Thyroid gland (tissue), 4 donors: ENCODE measurements around the gene ANGPT4.

ENCODE experiments used
- POLR2A ChIP-seq, 2 donors: fragments of 450-650 bp; IDR thresholded peaks; one replicate each; pipeline ENCODE4 v1.6.1; 2017; ENCODE audit warnings: antibody characterized with exemption in 2 of 2, mild to moderate bottlenecking in 2 of 2, moderate library complexity in 1 of 2
- TF ChIP-seq, protein P1 (sequence below), 6 experiments: fragments of 200-600 bp in 3 of 6; fragments of 450-650 bp in 3 of 6; sonication (generic) in 3 of 6; IDR thresholded peaks; one replicate each; pipeline ENCODE4 v1.5.1; 2016 to 2019; ENCODE audit warnings: antibody characterized with exemption in 6 of 6, mild to moderate bottlenecking in 2 of 6, inconsistent platforms in 1 of 6, moderate library complexity in 1 of 6

DNA sequence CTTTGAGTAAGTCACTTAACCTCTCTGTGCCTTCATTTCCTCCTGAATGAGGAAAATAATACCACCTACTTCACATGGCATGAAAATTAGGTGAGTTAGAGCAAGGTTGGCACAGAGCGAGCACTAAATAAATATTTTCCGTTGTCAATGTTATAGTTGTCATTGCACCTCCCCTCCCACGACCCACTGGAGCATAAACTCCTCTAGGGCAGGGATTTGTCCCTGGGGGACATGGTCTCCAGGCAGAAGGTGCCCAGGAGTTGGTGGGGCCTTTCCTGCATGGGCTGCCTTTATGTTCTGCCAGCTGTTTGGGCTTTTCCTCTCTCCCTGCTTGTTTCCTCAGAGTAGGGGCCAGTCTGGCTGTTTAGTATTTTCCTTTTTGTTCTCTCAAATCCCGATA is 1.3 kb upstream of the ANGPT4 start:
- TF ChIP-seq, protein P1, sequence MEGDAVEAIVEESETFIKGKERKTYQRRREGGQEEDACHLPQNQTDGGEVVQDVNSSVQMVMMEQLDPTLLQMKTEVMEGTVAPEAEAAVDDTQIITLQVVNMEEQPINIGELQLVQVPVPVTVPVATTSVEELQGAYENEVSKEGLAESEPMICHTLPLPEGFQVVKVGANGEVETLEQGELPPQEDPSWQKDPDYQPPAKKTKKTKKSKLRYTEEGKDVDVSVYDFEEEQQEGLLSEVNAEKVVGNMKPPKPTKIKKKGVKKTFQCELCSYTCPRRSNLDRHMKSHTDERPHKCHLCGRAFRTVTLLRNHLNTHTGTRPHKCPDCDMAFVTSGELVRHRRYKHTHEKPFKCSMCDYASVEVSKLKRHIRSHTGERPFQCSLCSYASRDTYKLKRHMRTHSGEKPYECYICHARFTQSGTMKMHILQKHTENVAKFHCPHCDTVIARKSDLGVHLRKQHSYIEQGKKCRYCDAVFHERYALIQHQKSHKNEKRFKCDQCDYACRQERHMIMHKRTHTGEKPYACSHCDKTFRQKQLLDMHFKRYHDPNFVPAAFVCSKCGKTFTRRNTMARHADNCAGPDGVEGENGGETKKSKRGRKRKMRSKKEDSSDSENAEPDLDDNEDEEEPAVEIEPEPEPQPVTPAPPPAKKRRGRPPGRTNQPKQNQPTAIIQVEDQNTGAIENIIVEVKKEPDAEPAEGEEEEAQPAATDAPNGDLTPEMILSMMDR (IDR thresholded peaks at IDR 0.05), result no peak
- TF ChIP-seq POLR2A (IDR thresholded peaks at IDR 0.05), result no peak
